SK-N-SH (cell line): ENCODE data around the gene KRABD2.

Experiments used
- CTCF ChIA-PET: fragments of 300-600, 350-600 bp; formaldehyde crosslinking; extraction: SDS; loops from one replicate; lab custom pipeline; 2021; lab: Yijun Ruan, JAX
- POLR2A ChIA-PET: fragments of 350-600 bp; sonication (Branson Sonifier 250); formaldehyde crosslinking; extraction: SDS; loops from one replicate; lab custom pipeline; 2020; ENCODE audit warnings: antibody characterized with exemption, inconsistent platforms; lab: Yijun Ruan, JAX
- DNase-seq: peaks from one replicate; pipeline ENCODE4 v3.0.0; 2012
- H2AFZ ChIP-seq: fragments of 200-600 bp; sonication (generic); 2 replicates; pipeline ENCODE4 v1.8.1; 2016; ENCODE audit warnings: antibody characterized with exemption, mild to moderate bottlenecking, low read depth
- H3F3A ChIP-seq: fragments of 200-600 bp; sonication (generic); replicated peaks from 2 replicates; pipeline ENCODE3; 2016; ENCODE audit warnings: antibody characterized with exemption, mild to moderate bottlenecking; ENCODE audit not compliant: insufficient read depth
- H3K27ac ChIP-seq, 2 experiments: fragments of 200-500 bp in 1 of 2; fragments of 200-600 bp in 1 of 2; sonication (Bioruptor generic) in 1 of 2; sonication (generic), shearing (Covaris generic) in 1 of 2; 2 replicates each; pipeline versions ENCODE4 v1.5.1 to v1.6.1; 2014 to 2016; ENCODE audit warnings: low read depth in 2 of 2, inconsistent platforms in 1 of 2, low read length in 1 of 2, mild to moderate bottlenecking in 1 of 2, mixed read lengths in 1 of 2
- H3K27me3 ChIP-seq: fragments of 200-600 bp; sonication (generic), shearing (Covaris generic); 2 replicates; pipeline ENCODE4 v1.6.1; 2016; ENCODE audit warnings: mixed run types; ENCODE audit not compliant: insufficient read depth
- H3K36me3 ChIP-seq, 2 experiments: fragments of 200-500 bp in 1 of 2; fragments of 200-600 bp in 1 of 2; sonication (Bioruptor generic) in 1 of 2; sonication (generic) in 1 of 2; replicated peaks in 1 of 2; 2 replicates each; pipeline versions ENCODE3 to v1.5.1; 2014 to 2016; ENCODE audit warnings: low read length in 1 of 2, mild to moderate bottlenecking in 1 of 2; ENCODE audit not compliant: insufficient read depth in 2 of 2, control insufficient read depth in 1 of 2
- H3K4me1 ChIP-seq, 2 experiments: fragments of 200-500 bp in 1 of 2; fragments of 200-600 bp in 1 of 2; sonication (Bioruptor generic) in 1 of 2; sonication (generic), shearing (Covaris generic) in 1 of 2; 2 replicates each; pipeline versions ENCODE4 v1.5.1 to v1.6.1; 2014 to 2016; ENCODE audit warnings: low read depth in 1 of 2, low read length in 1 of 2, mixed run types in 1 of 2; ENCODE audit not compliant: insufficient read depth in 2 of 2, control insufficient read depth in 1 of 2
- H3K4me2 ChIP-seq: fragments of 200-600 bp; sonication (generic), shearing (Covaris generic); 2 replicates; pipeline ENCODE4 v1.6.1; 2017; ENCODE audit warnings: mixed run types
- H3K4me3 ChIP-seq, 2 experiments: fragments of 200-500 bp in 1 of 2; fragments of 200-600 bp in 1 of 2; sonication (Bioruptor generic) in 1 of 2; sonication (generic), shearing (Covaris generic) in 1 of 2; 2 replicates each; pipeline versions ENCODE4 v1.5.1 to v1.8.1; 2014 to 2016; ENCODE audit warnings: low read depth in 2 of 2, inconsistent platforms in 1 of 2, low read length in 1 of 2, mild to moderate bottlenecking in 1 of 2, mixed read lengths in 1 of 2, moderate library complexity in 1 of 2
- H3K79me2 ChIP-seq: fragments of 200-600 bp; sonication (generic); 2 replicates; pipeline ENCODE4 v1.8.1; 2017; ENCODE audit warnings: mild to moderate bottlenecking; ENCODE audit not compliant: insufficient read depth
- H3K9ac ChIP-seq: fragments of 200-600 bp; sonication (generic); 2 replicates; pipeline ENCODE4 v1.6.1; 2017; ENCODE audit warnings: mixed run types
- H3K9me2 ChIP-seq: fragments of 200-600 bp; sonication (generic); 2 replicates; pipeline ENCODE4 v1.6.1; 2017; ENCODE audit warnings: mixed run types
- H3K9me3 ChIP-seq: fragments of 200-600 bp; sonication (generic); 2 replicates; pipeline ENCODE4 v1.6.1; 2017; ENCODE audit warnings: mixed run types, mild to moderate bottlenecking, moderate library complexity
- H4K20me1 ChIP-seq: fragments of 200-600 bp; sonication (generic); 2 replicates; pipeline ENCODE4 v1.6.1; 2017; ENCODE audit warnings: mild to moderate bottlenecking, mixed run types; ENCODE audit not compliant: insufficient read depth
- ELF1 ChIP-seq: IDR thresholded peaks from 2 replicates; pipeline ENCODE4 v1.4.0; 2012
- EP300 ChIP-seq, 2 experiments: IDR thresholded peaks; 2 replicates each; pipeline versions ENCODE4 v1.4.0 to v1.6.1; 2012; ENCODE audit warnings: borderline replicate concordance in 1 of 2, low read depth in 1 of 2, low read length in 1 of 2
- EZH2phosphoT487 ChIP-seq: fragments of 200-600 bp; sonication (generic); IDR thresholded peaks from 2 replicates; pipeline ENCODE4 v1.6.1; 2017; ENCODE audit warnings: low read depth, mixed run types, mild to moderate bottlenecking, antibody characterized with exemption, moderate library complexity, borderline replicate concordance
- FOXJ3 ChIP-seq: sonication (generic); formaldehyde crosslinking; IDR thresholded peaks from 2 replicates; pipeline ENCODE4 v1.5.1; 2020; ENCODE audit warnings: mild to moderate bottlenecking, missing genetic modification reagents
- FOXM1 ChIP-seq: IDR thresholded peaks from 2 replicates; pipeline ENCODE4 v1.4.0; 2012; ENCODE audit warnings: low read depth, mild to moderate bottlenecking
- GABPA ChIP-seq: IDR thresholded peaks from 2 replicates; pipeline ENCODE4 v1.4.0; 2012; ENCODE audit warnings: low read depth, mild to moderate bottlenecking
- GATA2 ChIP-seq: sonication (generic); formaldehyde crosslinking; IDR thresholded peaks from 2 replicates; pipeline ENCODE4 v1.5.0; 2020; ENCODE audit warnings: mild to moderate bottlenecking, missing genetic modification reagents
- MEF2A ChIP-seq: IDR thresholded peaks from 2 replicates; pipeline ENCODE4 v1.4.0; 2012; ENCODE audit warnings: low read depth, borderline replicate concordance
- NFIC ChIP-seq: IDR thresholded peaks from 2 replicates; pipeline ENCODE4 v1.4.0; 2012; ENCODE audit warnings: borderline replicate concordance
- NRF1 ChIP-seq: IDR thresholded peaks from 2 replicates; pipeline ENCODE4 v1.6.1; 2012; ENCODE audit warnings: low read depth, mild to moderate bottlenecking, low read length
- RAD21 ChIP-seq: IDR thresholded peaks from 2 replicates; pipeline ENCODE4 v1.6.1; 2012; ENCODE audit warnings: mild to moderate bottlenecking, low read length
- REST ChIP-seq: IDR thresholded peaks from 2 replicates; pipeline ENCODE4 v1.6.1; 2012; ENCODE audit warnings: mild to moderate bottlenecking, low read depth, low read length, moderate library complexity
- RFX5 ChIP-seq: IDR thresholded peaks from 2 replicates; pipeline ENCODE4 v1.6.1; 2012; ENCODE audit warnings: mild to moderate bottlenecking, improper control_type of control experiment, low read length
- RXRA ChIP-seq: IDR thresholded peaks from 2 replicates; pipeline ENCODE4 v1.4.0; 2012; ENCODE audit warnings: low read depth, mild to moderate bottlenecking, borderline replicate concordance
- SIN3A ChIP-seq: IDR thresholded peaks from 2 replicates; pipeline ENCODE4 v1.6.1; 2012; ENCODE audit warnings: low read depth, mild to moderate bottlenecking, low read length, moderate library complexity, borderline replicate concordance
- SMC3 ChIP-seq: IDR thresholded peaks from 2 replicates; pipeline ENCODE4 v1.6.1; 2012; ENCODE audit warnings: low read depth, low read length, improper control_type of control experiment
- TAF1 ChIP-seq: IDR thresholded peaks from 2 replicates; pipeline ENCODE4 v1.6.1; 2012; ENCODE audit warnings: low read depth, mild to moderate bottlenecking, low read length, moderate library complexity, borderline replicate concordance
- TCF12 ChIP-seq: IDR thresholded peaks from 2 replicates; pipeline ENCODE4 v1.4.0; 2012
- TEAD4 ChIP-seq: IDR thresholded peaks from 2 replicates; pipeline ENCODE4 v1.4.0; 2012; ENCODE audit warnings: mild to moderate bottlenecking, borderline replicate concordance; ENCODE audit not compliant: insufficient read depth
- USF1 ChIP-seq: IDR thresholded peaks from 2 replicates; pipeline ENCODE4 v1.4.0; 2012; ENCODE audit warnings: low read depth, borderline replicate concordance
- USF2 ChIP-seq: fragments of 150-350 bp; IDR thresholded peaks from 2 replicates; pipeline ENCODE4 v1.6.1; 2017; ENCODE audit warnings: antibody characterized with exemption, low read length, low read depth, borderline replicate concordance
- YY1 ChIP-seq: IDR thresholded peaks from 2 replicates; pipeline ENCODE4 v1.4.0; 2012; ENCODE audit warnings: low read depth, mild to moderate bottlenecking
- WGBS: methylation state at CpG from one replicate; pipeline ENCODE4 v1.1.6; 2017; ENCODE audit warnings: low lambda C conversion rate; 5-methylcytosine and 5-hydroxymethylcytosine counted together

KRABD2 gene

GRCh38 chr17:8338753-8339140, 37.8 kb downstream of the KRABD2 start:
- TF ChIP-seq GATA2 (no peak), RAD21 (no peak), MEF2A (no peak), RXRA (no peak), REST (no peak), GABPA (no peak), TAF1 (no peak)
- no peaks in the 10 kb centered on the region for H3K36me3 ChIP-seq
- no peaks in the 10 kb centered on the region for H3K9me2 ChIP-seq
- peaks cover 4% of the 10 kb centered on the region for H3F3A ChIP-seq
- H3K4me3 ChIP-seq, result no peak overlapping the region
- no peaks in the 10 kb centered on the region for H3K79me2 ChIP-seq
- H3K27me3 ChIP-seq, result no peaks in the 10 kb centered on the region
- H4K20me1 ChIP-seq, result no peaks in the 10 kb centered on the region
- 97% methylated on average over 5 of the region's 5 CpGs for WGBS
- no peak overlapping the region for H3K9ac ChIP-seq
- H3K4me2 ChIP-seq, result no peak overlapping the region
- DNase-seq, result no peak
- no peak overlapping the region for H3K27ac ChIP-seq
- H3K9me3 ChIP-seq, result no peaks in the 10 kb centered on the region
- no peaks in the 10 kb centered on the region for H3K4me1 ChIP-seq
- ChIA-PET CTCF (interaction anchor here (0.9 to 3.9 kb wide), 6 partner anchors 11 to 180 kb away, joined by 3 to 16 read pairs (median 4); no protein-coding TSS in a partner anchor), POLR2A (interaction anchor here (1.2 kb wide), 1 partner anchor 37 kb away, joined by 3 read pairs; no protein-coding TSS in a partner anchor)
- H2AFZ ChIP-seq, result no peak overlapping the region

- Histone ChIP-seq H3K79me2 (no peaks in the 10 kb centered on the region), H3F3A (peaks cover 4% of the 10 kb centered on the region), H3K4me1 (no peaks in the 10 kb centered on the region)
- WGBS, result 65% methylated on average over 11 of the region's 11 CpGs
- TF ChIP-seq SIN3A (no peak), SMC3 (no peak), RXRA (no peak), TCF12 (no peak), YY1 (no peak), EP300 (IDR thresholded peaks at IDR 0.05; ENCODE audit: borderline replicate concordance in 1 of 2, low read depth in 1 of 2, low read length in 1 of 2) (no peak), NRF1 (no peak), GATA2 (no peak), TAF1 (no peak), USF2 (no peak), NFIC (no peak), EZH2phosphoT487 (no peak), FOXJ3 (CRISPR knock-in tag) (no peak), RFX5 (no peak), ELF1 (no peak), FOXM1 (no peak), USF1 (no peak), RAD21 (no peak), TEAD4 (no peak)
- TF ChIP-seq, all 33 proteins: peak for 0
- ChIA-PET POLR2A (interaction anchor here (1.2 kb wide), 1 partner anchor 38 kb away, joined by 3 read pairs; no protein-coding TSS in a partner anchor), CTCF (interaction anchor here (0.9 to 3.9 kb wide), 6 partner anchors 11 to 180 kb away, joined by 3 to 16 read pairs (median 4); no protein-coding TSS in a partner anchor)
- Histone ChIP-seq H3K27me3 (no peaks in the 10 kb centered on the region), H3K4me2 (no peak overlapping the region), H2AFZ (no peak overlapping the region), H3K9ac (no peak overlapping the region), H3K4me3 (no peak overlapping the region), H3K27ac (no peak overlapping the region), H3K36me3 (no peaks in the 10 kb centered on the region), H3K9me3 (no peaks in the 10 kb centered on the region), H3K9me2 (no peaks in the 10 kb centered on the region), H4K20me1 (no peaks in the 10 kb centered on the region)
- DNase-seq, result no peak
Observed at GRCh38 chr17:8337802-8338752, 38.4 kb downstream of the KRABD2 start.
